ENCODE results near the gene SDHB. TPM values are rescaled to one million over a fixed set of nuclear protein-coding genes. Genes with fewer than 3 reads are reported as not detected.

Gene SDHB
- total and polyA plus RNA-seq, 12 donors, result 102 to 486 (median 377) TPM

GRCh38 chr1:17032741-17033140, 21.1 kb downstream of the SDHB start:
- no peaks in the 10 kb centered on the region for H3K27me3 ChIP-seq
- no peak for TF ChIP-seq CTCF (IDR thresholded peaks at IDR 0.05)
- no peak for ATAC-seq
- peaks cover 0 to 96% (median 20%) of the 10 kb centered on the region in 9 donors for H3K36me3 ChIP-seq
- peaks cover 0 to 12% (median 0%) of the 10 kb centered on the region in 9 donors for H3K4me1 ChIP-seq
- intact Hi-C loops (cut with DNase I), result no loop called here
- H3K4me3 ChIP-seq, result no peak overlapping the region
- DNase-seq, result no peak
- H3K9me3 ChIP-seq, result no peaks in the 10 kb centered on the region
- H3K27ac ChIP-seq, result no peak overlapping the region
- WGBS, 2 donors, result 94 to 97% methylated on average over 3 of the region's 3 CpGs

GRCh38 chr1:17031436-17031835, 22.4 kb downstream of the SDHB start:
- H3K36me3 ChIP-seq, result peaks cover 0 to 98% (median 33%) of the 10 kb centered on the region in 9 donors
- DNase-seq, result no peak
- H3K27ac ChIP-seq, result no peak overlapping the region
- H3K4me1 ChIP-seq, result peaks cover 0 to 19% (median 0%) of the 10 kb centered on the region in 9 donors
- H3K4me3 ChIP-seq, result no peak overlapping the region
- ATAC-seq, result no peak
- TF ChIP-seq CTCF (IDR thresholded peaks at IDR 0.05), result no peak
- intact Hi-C loops (cut with DNase I), result no loop called here
- 91 to 93% methylated on average over 4 of the region's 4 CpGs for WGBS, 2 donors
- no peaks in the 10 kb centered on the region for H3K9me3 ChIP-seq
- H3K27me3 ChIP-seq, result no peaks in the 10 kb centered on the region

GRCh38 chr1:17030206-17030605, 23.6 kb downstream of the SDHB start:
- intact Hi-C loops (cut with DNase I), result no loop called here
- WGBS, 2 donors, result 85 to 93% methylated on average over 4 of the region's 4 CpGs
- H3K27ac ChIP-seq, result no peak overlapping the region
- no peaks in the 10 kb centered on the region for H3K27me3 ChIP-seq
- H3K9me3 ChIP-seq, result no peaks in the 10 kb centered on the region
- peaks cover 0 to 19% (median 0%) of the 10 kb centered on the region in 9 donors for H3K4me1 ChIP-seq
- peaks cover 0 to 100% (median 45%) of the 10 kb centered on the region in 9 donors for H3K36me3 ChIP-seq
- ATAC-seq (no peak), DNase-seq (no peak)
- no peak overlapping the region for H3K4me3 ChIP-seq
- no peak for TF ChIP-seq CTCF (IDR thresholded peaks at IDR 0.05)

- peaks cover 0 to 100% (median 57%) of the 10 kb centered on the region in 9 donors for H3K36me3 ChIP-seq
- no peaks in the 10 kb centered on the region for H3K9me3 ChIP-seq
- peaks cover 0 to 20% (median 0%) of the 10 kb centered on the region in 9 donors for H3K4me1 ChIP-seq
- no peaks in the 10 kb centered on the region for H3K27me3 ChIP-seq
- 83 to 91% methylated on average over 5 of the region's 5 CpGs for WGBS, 2 donors
- no peak overlapping the region for H3K4me3 ChIP-seq
- DNase-seq, result no peak
- ATAC-seq, result no peak
- H3K27ac ChIP-seq, result no peak overlapping the region
- intact Hi-C loops (cut with DNase I), result no loop called here
- TF ChIP-seq CTCF (IDR thresholded peaks at IDR 0.05), result no peak
These were observed 25.1 kb downstream of the SDHB start for GRCh38 chr1:17028662-17029188.
